ENCODE measurements around the gene MIGA2.

DNA sequence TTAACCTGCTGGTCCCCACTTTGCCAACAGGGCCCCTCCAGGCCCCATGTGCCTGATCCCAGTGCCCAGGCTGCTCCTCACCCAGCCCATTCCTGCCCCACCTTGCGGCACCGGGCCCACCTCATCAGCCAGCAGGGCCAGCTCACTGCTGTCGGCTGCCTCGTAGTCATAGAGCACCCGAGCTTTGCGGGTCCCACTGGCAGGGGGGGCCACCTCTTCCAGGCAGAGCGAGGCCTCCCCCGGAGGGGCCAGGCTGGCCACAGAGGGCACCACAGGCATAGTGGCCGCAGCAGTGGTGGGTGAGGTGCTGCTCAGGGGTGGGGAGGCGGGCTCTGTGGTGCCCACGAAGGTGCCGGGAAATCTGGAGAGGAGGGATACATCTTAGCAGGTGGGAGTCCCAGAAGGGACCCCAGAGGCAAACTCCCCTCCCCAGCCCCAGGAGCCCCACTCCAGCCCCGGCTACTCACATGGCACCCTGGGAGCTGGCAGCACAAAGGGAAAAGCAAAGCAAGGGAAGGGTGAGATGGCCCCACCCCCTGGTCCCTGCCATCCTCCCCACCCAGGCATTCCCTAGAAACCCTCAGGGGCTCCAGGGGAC, 27.3 kb upstream of the MIGA2 start:
- no peak for TF ChIP-seq FOXA1 (IDR thresholded peaks at IDR 0.05)
- TF ChIP-seq CTCF (IDR thresholded peaks at IDR 0.05; ENCODE audit: low read depth, low read length, missing input control): no peak
- no peak for TF ChIP-seq TAF1 (conservative IDR thresholded peaks at IDR 0.05)
- TF ChIP-seq HNF4A (conservative IDR thresholded peaks at IDR 0.05): no peak
- no peak for TF ChIP-seq MAX (IDR thresholded peaks at IDR 0.05)
- TF ChIP-seq JUND (IDR thresholded peaks at IDR 0.05): no peak
- TF ChIP-seq RXRA (IDR thresholded peaks at IDR 0.05): no peak
